ENCODE results near the gene HSPA8.

DNA sequence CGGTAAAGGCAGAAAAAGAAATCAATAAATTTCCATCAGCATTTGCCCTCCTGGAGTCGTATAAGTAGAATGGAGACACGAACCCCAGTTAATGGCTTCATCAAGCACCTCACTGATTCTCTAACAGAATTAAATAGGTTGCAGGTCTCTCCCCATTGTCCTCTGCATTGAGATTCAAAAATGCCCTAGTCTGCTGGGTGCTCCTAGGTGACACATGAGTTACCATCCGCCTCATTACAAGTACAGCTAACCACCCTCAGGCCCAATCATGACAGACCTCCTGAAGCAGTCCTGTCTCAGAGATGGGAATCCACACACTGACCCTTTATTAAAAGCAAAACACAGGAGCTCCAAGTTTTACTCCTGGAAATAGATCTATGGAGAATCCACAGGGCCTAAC lies 31.4 kb downstream of the HSPA8 start:
- TF ChIP-seq ELF1 (IDR thresholded peaks at IDR 0.05; ENCODE audit: borderline replicate concordance, low read depth) = no peak
- TF ChIP-seq, protein P1, sequence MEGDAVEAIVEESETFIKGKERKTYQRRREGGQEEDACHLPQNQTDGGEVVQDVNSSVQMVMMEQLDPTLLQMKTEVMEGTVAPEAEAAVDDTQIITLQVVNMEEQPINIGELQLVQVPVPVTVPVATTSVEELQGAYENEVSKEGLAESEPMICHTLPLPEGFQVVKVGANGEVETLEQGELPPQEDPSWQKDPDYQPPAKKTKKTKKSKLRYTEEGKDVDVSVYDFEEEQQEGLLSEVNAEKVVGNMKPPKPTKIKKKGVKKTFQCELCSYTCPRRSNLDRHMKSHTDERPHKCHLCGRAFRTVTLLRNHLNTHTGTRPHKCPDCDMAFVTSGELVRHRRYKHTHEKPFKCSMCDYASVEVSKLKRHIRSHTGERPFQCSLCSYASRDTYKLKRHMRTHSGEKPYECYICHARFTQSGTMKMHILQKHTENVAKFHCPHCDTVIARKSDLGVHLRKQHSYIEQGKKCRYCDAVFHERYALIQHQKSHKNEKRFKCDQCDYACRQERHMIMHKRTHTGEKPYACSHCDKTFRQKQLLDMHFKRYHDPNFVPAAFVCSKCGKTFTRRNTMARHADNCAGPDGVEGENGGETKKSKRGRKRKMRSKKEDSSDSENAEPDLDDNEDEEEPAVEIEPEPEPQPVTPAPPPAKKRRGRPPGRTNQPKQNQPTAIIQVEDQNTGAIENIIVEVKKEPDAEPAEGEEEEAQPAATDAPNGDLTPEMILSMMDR (IDR thresholded peaks at IDR 0.05 in 2 of 3, conservative IDR thresholded peaks at IDR 0.05 in 1 of 3; ENCODE audit: borderline replicate concordance in 1 of 3, insufficient read depth in 1 of 3, low read depth in 2 of 3, low read length in 2 of 3) = no peak
